ENCODE results near the gene PBRM1.
"Not testable (repeated sequence)": the region's sequence is repeated elsewhere in the genome, so short reads cannot be mapped to it uniquely, and the experiment has no call there.

The PBRM1 gene

GRCh38 chr3:52536369-52537164 lies 149.1 kb downstream of the PBRM1 start, which contains the start of gene UQCC5:
TSS of gene UQCC5 (plus strand) at chr3:52536605. CDS start at chr3:52536756, 151 bp downstream.
- peak; percentile 100 for DNase-seq (ENCODE audit: low spot score)

DNA sequence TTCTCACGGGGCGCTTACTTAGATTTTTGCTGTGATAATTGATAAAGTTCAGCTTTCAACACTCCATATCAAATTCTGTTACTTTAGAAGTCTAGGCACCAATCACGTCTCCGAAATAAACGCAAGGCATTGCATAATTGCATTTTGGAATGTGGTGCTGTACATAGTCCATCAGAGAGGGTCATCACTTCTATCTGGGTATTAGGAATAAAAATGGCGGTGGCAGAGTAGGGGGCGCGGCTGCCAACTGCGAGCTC lies 149.7 kb downstream of the PBRM1 start:
- DNase-seq (ENCODE audit: low spot score): no peak

GRCh38 chr3:52535411-52536111 lies 150.2 kb downstream of the PBRM1 start:
- no peak for DNase-seq (ENCODE audit: low spot score)

DNA sequence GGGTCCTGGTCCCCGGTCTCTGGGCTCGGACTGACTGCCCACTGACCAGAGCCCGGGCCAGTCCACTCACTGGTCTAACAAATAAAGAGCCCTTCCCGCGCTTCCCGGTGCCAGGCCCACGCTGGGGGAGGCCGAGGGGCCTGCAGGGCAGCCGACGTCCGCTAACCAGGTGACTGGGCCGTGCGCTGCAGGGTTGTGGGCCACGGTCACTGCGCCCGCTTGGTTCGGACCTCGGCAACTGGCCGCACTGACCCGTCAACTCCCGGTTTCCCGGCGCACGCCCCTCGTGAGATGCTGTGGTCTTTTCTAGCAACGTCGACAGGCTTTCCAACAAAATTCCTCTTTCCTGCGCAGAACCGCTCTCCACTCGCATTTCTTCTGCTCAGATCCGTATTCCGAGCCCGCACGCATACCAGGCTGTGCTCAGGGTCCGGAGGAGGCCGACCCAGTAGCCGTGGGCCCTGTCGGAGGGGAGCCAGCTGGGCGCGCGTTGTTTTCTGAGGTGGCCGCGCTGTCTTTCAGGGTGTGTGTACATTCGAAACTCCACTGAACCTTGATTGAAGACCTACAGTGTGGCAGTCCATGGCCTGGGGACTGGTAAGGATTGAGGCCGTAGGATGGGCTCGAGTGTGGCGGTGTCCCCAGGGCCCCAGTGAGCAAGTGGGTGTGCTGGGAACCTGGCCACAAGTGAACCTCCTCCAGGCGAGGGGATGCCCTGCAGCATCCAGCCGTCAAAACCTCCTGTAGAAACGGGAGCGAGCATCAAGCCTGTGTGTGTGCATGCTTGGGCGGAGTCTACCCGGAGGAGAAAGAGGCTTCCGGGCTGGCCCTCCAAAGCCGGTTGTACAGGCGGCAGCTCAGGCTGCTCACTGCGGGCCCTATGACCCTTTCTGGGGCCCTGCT lies 151.2 kb downstream of the PBRM1 start:
- peak; percentile 55 for DNase-seq (ENCODE audit: low spot score)

DNA sequence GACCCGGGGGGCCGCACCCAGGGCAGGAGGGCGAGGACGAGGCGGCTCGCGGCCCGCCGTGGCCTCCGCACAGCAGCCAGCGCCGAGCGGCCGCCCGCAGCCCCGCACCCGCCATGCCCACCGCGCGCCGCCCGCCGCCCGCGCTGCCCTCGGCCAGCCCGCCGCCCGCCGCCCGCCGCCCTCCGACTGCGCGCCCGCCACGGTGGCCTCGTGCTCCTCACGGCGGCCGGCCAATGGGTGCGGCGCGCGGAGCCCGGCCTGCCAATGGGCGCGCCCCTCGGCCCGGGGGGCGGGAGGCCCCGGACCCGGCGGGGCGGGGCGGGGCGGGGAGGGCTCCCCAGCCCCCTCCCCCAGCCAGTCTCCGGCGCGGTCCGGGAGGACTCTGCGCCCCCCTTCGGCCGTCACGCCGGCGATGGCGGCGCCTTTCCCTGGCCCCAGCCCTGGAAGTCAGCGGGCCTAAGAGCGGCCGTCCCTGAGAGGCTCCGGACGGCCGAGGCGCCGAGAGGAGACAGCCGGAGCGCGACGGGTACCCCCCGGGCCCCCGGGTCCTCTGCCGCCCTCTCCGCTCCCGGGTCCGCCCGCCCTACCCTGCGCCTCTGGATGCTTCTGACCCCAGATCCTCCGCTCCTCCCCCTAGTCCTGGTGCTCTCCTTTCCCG lies 152.0 kb downstream of the PBRM1 start, which contains the start of gene NT5DC2:
NT5DC2 (minus strand) TSS at position 235 of the 658 bp plus-strand sequence; CDS start at position 115, 120 bp downstream.
- DNase-seq (ENCODE audit: low spot score): peak; percentile 99

DNA sequence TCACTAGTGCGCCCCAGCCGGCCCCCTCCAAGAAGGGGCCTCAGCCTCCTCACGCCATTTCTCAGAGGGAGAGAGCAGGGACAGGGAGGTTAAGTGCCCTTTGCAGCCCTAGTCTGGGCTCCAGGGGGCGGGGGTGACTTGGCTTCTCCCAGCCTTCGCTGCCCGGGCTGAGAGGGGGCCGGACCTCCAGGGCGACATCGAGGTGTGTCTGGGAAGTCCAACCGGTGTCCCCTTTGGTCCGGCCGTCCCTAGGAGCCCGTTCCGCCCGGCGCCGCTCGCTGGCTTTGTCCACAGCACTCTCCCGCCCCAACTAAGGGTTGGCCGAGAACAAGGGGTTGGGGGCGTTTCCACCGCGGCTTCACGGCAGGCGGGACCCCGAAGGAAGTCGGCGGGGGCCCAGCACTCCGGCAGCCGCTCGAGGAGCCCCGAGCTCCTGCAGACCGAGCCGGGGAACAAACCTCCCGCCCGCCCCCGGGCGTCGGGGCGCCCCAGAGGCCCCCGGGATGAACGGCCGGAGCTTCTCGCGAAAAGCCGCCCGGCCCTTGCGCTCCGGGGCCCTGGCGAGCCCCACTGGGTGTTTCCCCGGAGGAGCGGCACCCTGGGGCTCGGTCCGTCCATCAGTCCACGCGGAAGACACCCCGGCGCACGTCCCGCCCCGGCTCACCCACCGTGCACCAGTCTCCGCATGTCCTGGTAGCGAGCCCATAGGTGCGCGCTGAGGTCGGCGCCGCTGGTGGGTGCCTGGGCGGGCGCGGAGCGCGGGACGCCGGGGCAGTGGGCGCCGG lies 152.7 kb downstream of the PBRM1 start:
- peak; percentile 70 for DNase-seq (ENCODE audit: low spot score)

DNA sequence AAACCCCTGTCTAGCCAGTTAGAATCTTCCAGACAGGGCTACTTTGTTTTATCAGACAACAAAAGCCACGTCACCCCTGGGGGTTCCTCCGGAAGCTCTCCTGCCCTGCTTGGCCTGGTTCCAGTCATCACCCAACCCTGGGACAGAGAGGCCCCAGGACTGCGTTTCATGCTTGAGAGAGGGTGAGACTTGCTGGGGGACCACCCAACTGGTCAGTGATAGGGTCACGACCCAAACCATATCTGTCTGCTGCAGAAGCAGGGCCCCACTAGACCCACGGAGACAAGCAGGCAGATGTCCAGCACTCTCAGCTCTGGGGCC lies 153.2 kb downstream of the PBRM1 start:
- DNase-seq (ENCODE audit: low spot score): peak; percentile 46

DNA sequence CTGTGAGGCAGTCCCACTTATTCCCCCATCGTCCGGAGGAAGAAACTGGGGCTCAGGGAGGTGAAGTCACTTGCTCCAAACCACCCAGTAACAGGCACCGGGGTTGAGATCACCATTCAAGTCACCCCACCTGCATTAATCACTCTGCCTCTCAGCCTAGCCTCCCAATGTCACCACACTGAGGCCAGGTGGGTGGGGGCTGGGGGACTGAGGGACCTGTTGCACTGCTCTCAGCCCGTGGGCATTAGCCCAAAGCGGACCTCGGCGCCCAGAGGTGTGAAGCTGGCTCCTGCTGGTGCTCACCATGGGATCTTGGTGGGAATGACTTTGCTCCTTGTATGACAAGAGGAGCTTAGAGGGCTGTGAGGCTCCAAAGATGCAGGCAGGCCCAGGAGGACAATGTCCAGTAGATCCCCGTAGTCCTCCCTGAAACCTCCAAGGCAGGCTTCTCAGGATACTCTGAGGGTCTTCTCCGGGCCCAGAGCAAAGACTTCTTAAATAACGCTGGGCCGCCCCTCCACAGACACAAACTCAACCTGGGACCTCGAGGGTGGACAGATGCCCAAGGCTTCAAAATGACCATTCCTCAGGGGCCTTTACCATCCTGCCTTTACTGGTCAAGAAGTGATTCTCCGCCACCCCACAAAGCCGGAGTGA lies 153.7 kb downstream of the PBRM1 start:
- no peak for DNase-seq (ENCODE audit: low spot score)

GRCh38 chr3:52530918-52531826 lies 154.5 kb downstream of the PBRM1 start:
- no peak for DNase-seq (ENCODE audit: low spot score)

DNA sequence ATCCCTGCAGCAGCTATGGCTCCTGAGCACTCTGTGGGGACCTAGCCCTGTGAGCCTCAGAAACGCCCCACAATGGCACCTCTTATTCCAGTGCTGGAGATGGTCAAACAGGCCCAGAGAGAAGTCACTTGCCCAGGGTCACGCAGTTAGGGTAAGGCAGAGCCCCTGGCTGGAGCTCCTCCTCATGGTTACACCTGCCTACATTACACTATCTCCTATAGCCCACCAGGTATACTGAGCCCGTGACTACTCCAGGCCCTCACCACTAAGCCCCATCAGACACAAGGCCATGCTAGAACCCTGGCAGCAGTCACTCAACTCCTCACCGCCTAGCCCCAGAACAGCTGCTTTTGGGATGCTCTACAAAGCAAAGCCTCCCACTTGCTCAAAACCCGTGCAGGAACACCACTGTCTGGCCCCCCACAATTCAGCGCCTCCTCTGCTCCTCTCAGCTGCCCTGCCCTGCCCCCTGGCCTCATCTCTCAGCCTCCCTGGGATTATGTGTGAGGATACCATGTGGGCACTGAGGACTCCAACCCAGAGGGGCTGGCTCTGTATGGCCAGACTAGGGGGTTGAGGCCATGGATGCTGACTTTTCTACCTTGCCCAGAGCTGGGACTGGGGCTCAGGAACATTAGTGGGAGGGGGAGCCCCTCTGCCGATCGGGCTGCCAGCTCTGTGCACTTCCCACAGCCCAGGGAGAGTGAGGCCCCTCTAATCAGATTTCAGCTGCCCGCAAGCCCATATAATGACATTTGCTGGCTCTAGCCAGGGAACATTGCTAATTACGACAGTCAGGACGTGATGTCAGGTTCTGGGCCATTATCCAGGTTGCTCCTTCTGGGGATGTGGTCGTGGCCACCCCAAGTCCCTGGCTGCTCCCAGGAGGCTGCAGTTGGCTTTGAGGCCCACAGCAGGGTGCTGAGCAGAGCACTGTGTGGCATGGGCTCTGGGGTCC lies 156.1 kb downstream of the PBRM1 start:
- DNase-seq (ENCODE audit: low spot score): peak; percentile 51

DNA sequence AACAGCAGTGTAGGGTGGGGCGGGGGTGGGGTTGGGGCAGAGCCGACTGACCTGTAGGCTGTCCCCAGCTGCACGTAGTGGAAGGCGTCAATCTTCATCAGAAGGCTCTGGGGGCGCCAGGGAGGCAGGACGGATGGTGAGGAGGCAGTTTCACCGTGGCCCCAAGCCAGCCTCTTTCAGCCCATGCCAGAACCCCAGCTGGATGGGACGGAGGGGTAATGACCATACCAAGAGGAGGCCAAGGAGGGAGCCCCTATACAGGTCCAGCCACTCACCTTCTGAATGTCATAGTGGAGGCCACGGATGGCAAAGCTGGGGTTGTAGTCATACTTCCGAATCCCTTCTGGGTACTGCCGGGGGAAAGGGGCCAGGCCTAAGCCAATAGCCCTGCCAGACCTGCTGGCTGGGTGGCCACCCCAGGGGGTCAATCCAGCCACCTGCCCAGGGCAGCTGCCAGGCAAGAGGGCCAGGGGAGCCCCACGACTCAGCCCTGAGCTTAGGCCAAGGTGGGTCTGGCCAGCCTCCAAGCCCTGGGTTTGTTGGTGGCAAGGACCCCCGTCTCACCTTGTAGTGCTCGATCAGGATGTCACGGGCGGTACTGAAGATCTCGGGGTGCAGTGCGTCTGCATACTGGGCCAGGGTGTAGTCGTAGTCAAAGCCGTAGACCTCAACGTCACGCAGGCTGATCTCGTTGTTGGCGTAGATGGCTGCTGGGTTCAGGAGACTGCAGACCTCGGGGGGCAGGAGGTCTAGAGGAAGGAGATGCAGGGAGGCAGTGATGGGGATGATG lies 156.9 kb downstream of the PBRM1 start:
- DNase-seq (ENCODE audit: low spot score): no peak

DNA sequence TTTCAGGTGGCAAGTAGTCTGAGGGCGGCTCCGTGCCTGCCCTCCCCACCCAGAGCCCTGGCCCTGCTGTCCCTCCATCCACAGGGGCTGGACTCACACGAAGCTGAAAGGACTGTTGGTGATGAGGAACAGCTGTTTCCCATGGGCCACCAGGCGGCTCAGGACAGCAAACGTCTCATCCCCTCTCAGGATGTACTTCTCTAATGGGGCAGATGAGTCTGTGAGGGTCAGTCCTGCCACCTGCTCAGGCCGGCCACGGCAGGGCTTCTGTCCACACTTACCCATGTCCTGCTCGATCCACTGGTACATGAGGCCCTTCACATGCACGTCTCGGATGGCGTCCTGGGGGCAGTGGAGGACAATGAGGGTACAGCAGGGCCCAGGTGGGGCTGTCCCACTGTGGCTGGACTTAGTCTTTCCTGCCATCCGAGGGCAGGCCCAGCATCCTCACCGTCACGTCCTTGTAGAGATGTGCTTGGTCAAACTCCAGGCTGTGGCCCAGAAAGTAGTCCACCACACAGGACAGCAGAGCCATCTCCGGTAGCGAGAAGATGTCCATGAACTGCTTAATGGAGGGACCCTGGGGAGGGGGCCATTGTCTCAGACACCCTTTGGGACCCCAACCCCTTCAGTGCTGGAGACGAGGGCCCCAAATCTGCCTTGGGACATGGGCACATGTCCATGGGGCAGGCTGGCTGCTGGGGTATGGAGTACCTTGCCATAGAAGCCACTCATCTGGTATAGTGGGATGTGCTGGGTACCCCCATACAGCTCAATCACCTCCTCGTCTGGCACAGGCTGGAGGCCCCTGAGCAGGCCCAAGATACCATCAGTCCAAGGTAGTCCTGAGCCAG lies 157.8 kb downstream of the PBRM1 start:
- no peak for DNase-seq (ENCODE audit: low spot score)

- no peak for DNase-seq (ENCODE audit: low spot score)
Observed at GRCh38 chr3:52527039-52527731, 158.5 kb downstream of the PBRM1 start.

DNA sequence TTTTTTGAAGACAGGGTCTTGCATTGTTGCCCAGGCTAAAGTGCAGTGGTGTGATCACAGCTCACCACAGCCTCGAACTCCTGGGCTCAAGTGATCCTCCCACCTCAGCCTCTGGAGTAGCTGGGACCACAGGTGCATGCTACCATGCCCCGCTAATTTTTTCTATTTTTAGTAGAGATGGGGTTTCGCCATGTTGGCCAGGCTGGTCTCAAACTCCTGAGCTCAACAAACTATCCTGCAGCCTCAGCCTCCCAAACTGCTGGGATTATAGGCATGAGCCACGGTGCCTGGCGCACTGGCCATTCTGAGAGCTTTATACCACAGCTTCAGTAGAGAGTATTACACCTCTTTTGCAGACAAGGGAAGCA lies 159.1 kb downstream of the PBRM1 start:
- DNase-seq (ENCODE audit: low spot score): not testable (repeated sequence)

- DNase-seq (ENCODE audit: low spot score): no peak
Observed at GRCh38 chr3:52525680-52526561, 159.8 kb downstream of the PBRM1 start.

Data from GM03348 (cell line).